VCaP (cell line): ENCODE measurements around the gene ZNF446.
"Not testable (repeated sequence)": the region's sequence is repeated elsewhere in the genome, so short reads cannot be mapped to it uniquely, and the experiment has no call there.

ENCODE experiments used
- H3K27ac ChIP-seq: fragments of 450-650 bp; 2 replicates; pipeline ENCODE4 v1.5.1; 2017
- CTCF ChIP-seq: fragments of 450-650 bp; conservative IDR thresholded peaks from 2 replicates; pipeline ENCODE4 v1.5.1; 2017; ENCODE audit warnings: mild to moderate bottlenecking, moderate library complexity

ZNF446 gene

GRCh38 chr19:58498316-58499020, 22.3 kb downstream of the ZNF446 start:
- no peak overlapping the region for H3K27ac ChIP-seq
- no peak for TF ChIP-seq CTCF

GRCh38 chr19:58499021-58499927, 23.1 kb downstream of the ZNF446 start:
- H3K27ac ChIP-seq, result no peak overlapping the region
- no peak for TF ChIP-seq CTCF

- no peak for TF ChIP-seq CTCF
- no peak overlapping the region for H3K27ac ChIP-seq
Measured at GRCh38 chr19:58500242-58500641, 24.1 kb downstream of the ZNF446 start.

GRCh38 chr19:58507602-58508223, 31.6 kb downstream of the ZNF446 start:
- not testable (repeated sequence) for H3K27ac ChIP-seq

GRCh38 chr19:58509731-58510083, 33.6 kb downstream of the ZNF446 start:
- H3K27ac ChIP-seq, result no peak overlapping the region
- TF ChIP-seq CTCF, result no peak

- H3K27ac ChIP-seq, result no peak overlapping the region
- no peak for TF ChIP-seq CTCF
Measured at GRCh38 chr19:58510084-58510862, 34.1 kb downstream of the ZNF446 start.

GRCh38 chr19:58511353-58512208, 35.4 kb downstream of the ZNF446 start, which contains the start of gene SLC27A5:
TSS of gene SLC27A5 (minus strand) at chr19:58511992. CDS start at chr19:58511955, 37 bp downstream.
- H3K27ac ChIP-seq, result peak within 1 kb of the TSS; percentile 91; the same call in 1 of the 2 replicates
- TF ChIP-seq CTCF, result no peak
